K562 (cell line): Measurements from ENCODE around the gene RET. TPM values are rescaled to one million over a fixed set of nuclear protein-coding genes. Genes with fewer than 3 reads are reported as not detected.

Experiments used
- ATAC-seq: fragments of 200-7000 bp; cut with Tn5 transposase; 3 replicates; pipeline ENCODE4 v1.9.1; 2020; ENCODE audit warnings: moderate library complexity
- BruUV-seq: library from RNA; stranded (reverse); fragments of 400-500 nt; replicated peaks from 2 replicates; lab custom pipeline; 2021; lab: Mats Ljungman, UMichigan
- CTCF ChIA-PET: fragments of 300-600 bp; formaldehyde crosslinking; extraction: SDS; loops from one replicate; lab custom pipeline; 2021; ENCODE audit warnings: low intra/inter-chr PET ratio; lab: Yijun Ruan, JAX
- POLR2A ChIA-PET: fragments of 300-600, 350-650 bp; sonication (Branson Sonifier 250); formaldehyde crosslinking; extraction: SDS; loops from one replicate; lab custom pipeline; 2021; ENCODE audit warnings: antibody characterized with exemption, inconsistent platforms; lab: Yijun Ruan, JAX
- DNase-seq, 4 experiments: peaks; one replicate each; pipeline versions ENCODE4 v3.0.0 to v3.0.0-alpha.2; 2011 to 2018; ENCODE audit warnings: low spot score in 3 of 4, mixed read lengths in 3 of 4; ENCODE audit errors: extremely low read depth in 1 of 4
- FAIRE-seq: peaks from 2 replicates; lab custom pipeline; 2011; peaks lifted over from hg19 to GRCh38; lab: Jason Lieb, UNC
- H2AFZ ChIP-seq: 2 replicates; pipeline ENCODE4 v1.6.0; 2011; ENCODE audit warnings: low read depth, low read length, control low read depth, inconsistent platforms
- H3K27ac ChIP-seq: fragments of 200-600 bp; 3 replicates; pipeline ENCODE4 v1.8.0; 2011; ENCODE audit warnings: low read depth, mild to moderate bottlenecking, control low read depth, inconsistent platforms, low read length, moderate library complexity, mixed read lengths; ENCODE audit errors: extremely low read depth
- H3K27me3 ChIP-seq, 2 experiments: fragments of 300-600 bp in 1 of 2; 2 replicates in 1 of 2; 3 replicates in 1 of 2; pipeline versions ENCODE4 v1.6.0 to v1.8.0; 2011; ENCODE audit warnings: inconsistent platforms in 2 of 2, low read length in 2 of 2, mild to moderate bottlenecking in 1 of 2, mixed read lengths in 1 of 2, moderate library complexity in 1 of 2; ENCODE audit not compliant: control insufficient read depth in 2 of 2, insufficient read depth in 2 of 2
- H3K36me3 ChIP-seq: fragments of 300-600 bp; 3 replicates; pipeline ENCODE4 v1.8.0; 2011; ENCODE audit warnings: mild to moderate bottlenecking, low read length, inconsistent platforms; ENCODE audit not compliant: control insufficient read depth, insufficient read depth
- H3K4me1 ChIP-seq, 2 experiments: fragments of 200-600 bp in 1 of 2; replicated peaks in 1 of 2; 2 replicates in 1 of 2; 3 replicates in 1 of 2; pipeline versions ENCODE4 v1.5.1 to v1.8.0; 2011; ENCODE audit warnings: inconsistent platforms in 2 of 2, low read length in 2 of 2, mild to moderate bottlenecking in 1 of 2, mixed read lengths in 1 of 2, moderate library complexity in 1 of 2; ENCODE audit not compliant: control insufficient read depth in 2 of 2, insufficient read depth in 2 of 2
- H3K4me2 ChIP-seq: 2 replicates; pipeline ENCODE4 v1.6.1; 2011; ENCODE audit warnings: low read length, control low read depth, inconsistent platforms, mixed read lengths; ENCODE audit not compliant: insufficient read depth
- H3K4me3 ChIP-seq: fragments of 200-600 bp; sonication (generic), shearing (Covaris generic); 2 replicates; pipeline ENCODE4 v1.5.1; 2016; ENCODE audit warnings: control low read depth, inconsistent platforms
- H3K79me2 ChIP-seq: fragments of 200-600 bp; 3 replicates; pipeline ENCODE4 v1.8.0; 2011; ENCODE audit warnings: low read length, inconsistent platforms; ENCODE audit not compliant: control insufficient read depth, insufficient read depth
- H3K9ac ChIP-seq, 2 experiments: 2 replicates each; pipeline versions ENCODE4 v1.6.0 to v1.6.1; 2011; ENCODE audit warnings: low read depth in 2 of 2, low read length in 2 of 2, control low read depth in 1 of 2, inconsistent platforms in 1 of 2, mild to moderate bottlenecking in 1 of 2, mixed read lengths in 1 of 2; ENCODE audit not compliant: insufficient read depth in 1 of 2
- H3K9me1 ChIP-seq: one replicate; pipeline ENCODE4 v1.6.0; 2011; ENCODE audit warnings: inconsistent platforms, mild to moderate bottlenecking, low read length, moderate library complexity; ENCODE audit not compliant: control insufficient read depth, insufficient read depth
- H3K9me3 ChIP-seq: replicated peaks from 2 replicates; pipeline ENCODE4 v1.5.1; 2011; ENCODE audit warnings: low read depth, low read length, inconsistent platforms; ENCODE audit not compliant: control insufficient read depth, insufficient read depth
- H4K20me1 ChIP-seq: replicated peaks from 2 replicates; pipeline ENCODE4 v1.6.1; 2011; ENCODE audit warnings: low read length, inconsistent platforms, mixed read lengths; ENCODE audit not compliant: control insufficient read depth, insufficient read depth
- CTCF ChIP-seq, 3 experiments: IDR thresholded peaks in 2 of 3; conservative IDR thresholded peaks in 1 of 3; 2 replicates each; pipeline ENCODE4 v1.5.1; 2011 to 2012; ENCODE audit warnings: low read length in 3 of 3, mild to moderate bottlenecking in 3 of 3, control low read depth in 2 of 3, improper control_type of control experiment in 1 of 3, inconsistent platforms in 1 of 3, low read depth in 1 of 3, mixed read lengths in 1 of 3, moderate library complexity in 1 of 3; ENCODE audit not compliant: insufficient read depth in 2 of 3
- KLF1 ChIP-seq: fragments of 450-650 bp; IDR thresholded peaks from 2 replicates; pipeline ENCODE4 v1.6.1; 2016; ENCODE audit warnings: missing genetic modification characterization, missing compliant biosample characterization
- NR3C1 ChIP-seq: sonication (generic); formaldehyde crosslinking; IDR thresholded peaks from 2 replicates; pipeline ENCODE4 v1.8.1; 2022; ENCODE audit warnings: missing genetic modification reagents
- RAD51 ChIP-seq: fragments of 450-650 bp; IDR thresholded peaks from 2 replicates; pipeline ENCODE4 v1.7.1; 2016; ENCODE audit warnings: low read depth, mild to moderate bottlenecking, borderline replicate concordance
- SFPQ ChIP-seq: fragments of 200-400 bp; formaldehyde crosslinking; IDR thresholded peaks from 2 replicates; pipeline ENCODE4 v1.6.1; 2017; ENCODE audit warnings: mild to moderate bottlenecking, low read depth, low read length, moderate library complexity
- TEAD4 ChIP-seq, 2 experiments: sonication (generic) in 1 of 2; formaldehyde crosslinking in 1 of 2; IDR thresholded peaks; 2 replicates each; pipeline versions ENCODE4 v1.6.1 to v1.8.0; 2012 to 2022; ENCODE audit warnings: borderline replicate concordance in 1 of 2, inconsistent platforms in 1 of 2, low read length in 1 of 2, mild to moderate bottlenecking in 1 of 2, missing genetic modification reagents in 1 of 2
- USF1 ChIP-seq: sonication (generic); formaldehyde crosslinking; IDR thresholded peaks from 2 replicates; pipeline ENCODE4 v1.9.0; 2022; ENCODE audit warnings: mild to moderate bottlenecking, missing genetic modification reagents
- XRCC5 ChIP-seq: fragments of 200-400 bp; formaldehyde crosslinking; IDR thresholded peaks from 2 replicates; pipeline ENCODE4 v1.6.1; 2017; ENCODE audit warnings: low read depth, mild to moderate bottlenecking, low read length
- ZBTB43 ChIP-seq: sonication (generic); formaldehyde crosslinking; IDR thresholded peaks from 2 replicates; pipeline ENCODE4 v1.8.0; 2023; ENCODE audit warnings: mild to moderate bottlenecking, missing genetic modification reagents
- ZNF253 ChIP-seq: fragments of 250-450 bp; sonication (Bioruptor Pico); conservative IDR thresholded peaks from 2 replicates; pipeline ENCODE4 v1.6.1; 2021; ENCODE audit warnings: mild to moderate bottlenecking
- ZNF764 ChIP-seq: fragments of 250-450 bp; sonication (Bioruptor Pico); IDR thresholded peaks from 2 replicates; pipeline ENCODE4 v1.4.0; 2020; ENCODE audit warnings: low read depth, mild to moderate bottlenecking, moderate library complexity
- WGBS: fragments of 100-300 bp; shearing (Covaris generic); methylation state at CpG from one replicate; pipeline ENCODE4 v1.1.6; 2016; ENCODE audit warnings: low coverage, mixed read lengths; ENCODE audit not compliant: insufficient coverage; ENCODE audit errors: missing lambda C conversion rate; 5-methylcytosine and 5-hydroxymethylcytosine counted together
- in situ Hi-C: fragments of 300-500 bp; cut with MboI; formaldehyde crosslinking; loops from 4 replicates; pipeline ENCODE4 v1.15.0; 2018; ENCODE audit warnings: inconsistent platforms, mixed read lengths
- intact Hi-C: fragments of 100-400 bp; cut with micrococcal nuclease; formaldehyde crosslinking; loops from 2 replicates; pipeline ENCODE4 v1.14.2; 2022
- polyA plus RNA-seq, 8 experiments: library from polyadenylated mRNA; depleted of rRNA in 4 of 8; stranded (reverse) in 5 of 8; unstranded in 3 of 8; fragments of >200 nt; fragmentation: Nextera tagmentation in 2 of 8; fragmentation: Illumina TruSeq in 1 of 8; extraction: Ambion mirVana in 2 of 8; extraction: Trizol in 1 of 8; gene quantifications; 2 replicates each; pipeline versions ENCODE4 v1.2.1 to v1.2.3, GENCODE V29; 2011 to 2014; ENCODE audit warnings: inconsistent platforms in 1 of 8, missing spikeins in 1 of 8
- total RNA-seq, 7 experiments: library from RNA; depleted of rRNA in 6 of 7; stranded (reverse); fragments of >200 nt in 6 of 7; fragmentation: Illumina TruSeq in 2 of 7; extraction: Trizol in 2 of 7; gene quantifications; 2 replicates each; pipeline versions ENCODE4 v1.2.1 to v1.2.3, GENCODE V29; 2011 to 2021; ENCODE audit warnings: low replicate concordance in 1 of 7

RET gene
- total and polyA plus RNA-seq, 9 of the 15 experiments (the other 6 are each of a cell fraction or from before 2014, with no cell fraction given): 0.04 to 0.05 TPM; not detected in 7

- TF ChIP-seq ZBTB43 (CRISPR knock-in tag): no peak
- no peak for TF ChIP-seq ZNF253 (CRISPR knock-in tag)
- no peak for TF ChIP-seq NR3C1 (CRISPR knock-in tag)
- 0 out of 6 replicates have a peak, but pooled peaks of 1 of the 3 experiments have one; percentile 5 for TF ChIP-seq CTCF (IDR thresholded peaks at IDR 0.05 in 2 of 3, conservative IDR thresholded peaks at IDR 0.05 in 1 of 3; ENCODE audit: insufficient read depth in 2 of 3, low read depth in 1 of 3, low read length in 3 of 3)
Observed at GRCh38 chr10:43109671-43110249, 32.9 kb downstream of the RET start (continued).

- intact Hi-C loops: loop anchor here (5.0 kb wide), 1 partner anchor 33 kb away; the partner anchor contains the start of gene RET
- H3K27ac ChIP-seq: no peak overlapping the region
- no peaks in the 10 kb centered on the region for H3K36me3 ChIP-seq
- no peak overlapping the region for H2AFZ ChIP-seq
- no peak overlapping the region for H3K4me3 ChIP-seq
- H3K9ac ChIP-seq: no peak overlapping the region
- peaks cover 0 to 25% of the 10 kb centered on the region in 2 experiments; a peak in 3 of 5 replicates for H3K4me1 ChIP-seq
- DNase-seq: no peak
- H3K9me1 ChIP-seq: peaks cover 3% of the 10 kb centered on the region
- ChIA-PET POLR2A (interaction anchor here (1.3 kb wide), 1 partner anchor 9 kb away, joined by 4 read pairs; no protein-coding TSS in a partner anchor), CTCF (interaction anchor here (0.6 kb wide), 1 partner anchor 943 kb away, joined by 4 read pairs; no protein-coding TSS in a partner anchor)
- BruUV-seq: no TSS peak
- peaks cover 16 to 50% of the 10 kb centered on the region in 2 experiments; a peak in 4 of 5 replicates for H3K27me3 ChIP-seq
- H4K20me1 ChIP-seq: peaks cover 9% of the 10 kb centered on the region
- no peak for FAIRE-seq
- in situ Hi-C loops: no loop called here
- H3K79me2 ChIP-seq: no peaks in the 10 kb centered on the region
- no peak overlapping the region for H3K4me2 ChIP-seq
- WGBS: 0% methylated on average over 5 of the region's 7 CpGs
- no peak for ATAC-seq
- no peaks in the 10 kb centered on the region for H3K9me3 ChIP-seq
- no peak for TF ChIP-seq KLF1 (tag)
- TF ChIP-seq TEAD4 (IDR thresholded peaks at IDR 0.05; ENCODE audit: low read length): no peak
- no peak for TF ChIP-seq TEAD4 (CRISPR knock-in tag; IDR thresholded peaks at IDR 0.05; ENCODE audit: borderline replicate concordance)
- TF ChIP-seq ZNF764 (CRISPR knock-in tag): no peak
- 0 out of 2 replicates have a peak, but pooled peaks have one; percentile 25 for TF ChIP-seq RAD51
- TF ChIP-seq SFPQ: no peak
- TF ChIP-seq USF1 (CRISPR knock-in tag): peak; percentile 67
- no peak for TF ChIP-seq XRCC5
Observed at GRCh38 chr10:43110338-43111071, 33.6 kb downstream of the RET start.
